ENCODE measurements around the gene NECAB3.
"Not testable (repeated sequence)": the region's sequence is repeated elsewhere in the genome, so short reads cannot be mapped to it uniquely, and the experiment has no call there.

Gene NECAB3, protein sequence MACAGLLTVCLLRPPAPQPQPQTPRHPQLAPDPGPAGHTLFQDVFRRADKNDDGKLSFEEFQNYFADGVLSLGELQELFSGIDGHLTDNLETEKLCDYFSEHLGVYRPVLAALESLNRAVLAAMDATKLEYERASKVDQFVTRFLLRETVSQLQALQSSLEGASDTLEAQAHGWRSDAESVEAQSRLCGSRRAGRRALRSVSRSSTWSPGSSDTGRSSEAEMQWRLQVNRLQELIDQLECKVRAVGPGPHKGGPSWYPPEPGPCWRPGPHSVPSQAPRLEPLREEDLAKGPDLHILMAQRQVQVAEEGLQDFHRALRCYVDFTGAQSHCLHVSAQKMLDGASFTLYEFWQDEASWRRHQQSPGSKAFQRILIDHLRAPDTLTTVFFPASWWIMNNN

DNA sequence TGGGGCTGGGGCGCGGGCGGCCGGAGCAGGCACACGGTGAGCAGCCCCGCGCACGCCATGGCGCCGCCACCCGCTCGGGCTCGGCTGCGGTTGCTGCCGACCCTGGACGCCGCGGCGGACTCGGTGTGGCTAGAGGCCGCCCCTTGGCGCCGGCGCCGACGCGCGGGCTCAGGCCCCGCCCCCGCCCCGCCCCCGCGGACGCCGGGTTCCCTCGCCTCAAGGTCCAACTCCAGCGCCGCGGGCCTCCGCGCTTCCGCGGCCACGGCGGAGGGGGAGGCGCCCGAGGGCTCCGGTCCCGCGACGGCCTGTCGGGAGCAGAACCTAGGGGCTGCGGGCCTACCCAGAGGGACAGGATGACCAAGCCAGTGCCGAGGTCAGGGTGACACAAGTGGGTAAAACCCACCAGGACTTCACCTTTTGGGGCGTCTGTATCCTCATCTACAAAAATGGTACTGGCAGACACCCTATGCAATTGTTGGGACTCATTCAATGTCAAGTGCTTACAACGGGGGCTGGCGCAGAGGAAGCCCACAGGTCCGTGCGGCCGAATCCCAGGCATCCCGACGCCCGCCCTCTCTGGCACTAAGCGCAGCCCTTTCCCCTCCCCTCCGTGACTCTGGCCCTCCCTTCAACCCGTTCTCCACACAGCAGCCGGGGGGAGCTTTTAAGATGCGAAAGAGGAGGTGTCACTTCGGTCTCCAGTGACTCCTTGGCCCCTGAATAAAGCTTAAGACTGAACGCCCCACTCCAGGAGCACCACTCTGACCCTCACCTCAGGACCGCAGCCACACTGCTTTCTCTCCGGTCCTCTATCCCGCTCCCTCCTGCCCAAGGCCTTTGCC lies at the start of gene NECAB3:
Gene NECAB3, minus strand, starts transcription at position 135 of the 842 bp plus-strand sequence. Its CDS starts 76 bp downstream, at position 59.
- DNase-seq (ENCODE audit: low spot score) = peak; percentile 96
- FAIRE-seq = peak; percentile 23

GRCh38 chr20:33721391-33722140 lies 47.3 kb upstream of the NECAB3 start:
- no peak for DNase-seq (ENCODE audit: low spot score)
- FAIRE-seq = no peak

DNA sequence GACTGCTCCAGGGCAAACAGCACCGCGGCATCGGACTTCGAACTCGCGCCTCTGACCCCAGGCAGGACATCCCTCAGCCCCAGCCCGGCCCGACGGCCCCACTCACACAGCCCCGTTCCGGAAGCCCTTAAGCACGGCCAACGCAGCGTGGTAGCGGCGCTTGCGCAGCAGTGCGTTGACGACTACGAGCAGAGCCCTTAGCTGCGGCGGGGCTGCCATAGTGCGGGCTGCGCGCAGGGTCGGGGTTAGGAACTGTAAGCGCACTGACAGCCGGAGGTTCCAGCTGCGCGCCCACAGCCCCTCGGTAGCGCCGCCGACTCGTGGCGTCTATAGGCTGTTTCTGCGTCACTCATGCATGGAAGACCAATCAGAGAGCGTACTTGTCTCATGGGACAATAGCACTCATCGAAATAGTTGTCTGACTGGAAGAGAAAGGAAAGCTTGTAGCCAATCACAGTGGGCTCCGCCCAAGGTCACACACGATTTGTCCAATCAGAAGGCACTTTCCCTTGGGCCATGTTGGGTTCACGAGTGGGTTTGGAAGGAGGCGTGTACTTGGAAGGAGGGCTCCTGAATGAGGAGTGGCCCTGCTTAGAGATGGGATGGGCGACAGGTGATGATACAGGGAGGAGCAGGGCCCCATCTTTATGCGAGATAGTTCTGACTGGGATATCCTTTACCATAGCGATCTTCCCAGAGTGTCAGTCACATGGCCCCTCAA lies 45.9 kb upstream of the NECAB3 start, which contains the start of gene PXMP4:
Gene PXMP4, minus strand, starts transcription at position 322 of the 721 bp plus-strand sequence. Its CDS starts 103 bp downstream, at position 219.
- FAIRE-seq (peak; percentile 74), DNase-seq (ENCODE audit: low spot score) (peak; percentile 95)

DNA sequence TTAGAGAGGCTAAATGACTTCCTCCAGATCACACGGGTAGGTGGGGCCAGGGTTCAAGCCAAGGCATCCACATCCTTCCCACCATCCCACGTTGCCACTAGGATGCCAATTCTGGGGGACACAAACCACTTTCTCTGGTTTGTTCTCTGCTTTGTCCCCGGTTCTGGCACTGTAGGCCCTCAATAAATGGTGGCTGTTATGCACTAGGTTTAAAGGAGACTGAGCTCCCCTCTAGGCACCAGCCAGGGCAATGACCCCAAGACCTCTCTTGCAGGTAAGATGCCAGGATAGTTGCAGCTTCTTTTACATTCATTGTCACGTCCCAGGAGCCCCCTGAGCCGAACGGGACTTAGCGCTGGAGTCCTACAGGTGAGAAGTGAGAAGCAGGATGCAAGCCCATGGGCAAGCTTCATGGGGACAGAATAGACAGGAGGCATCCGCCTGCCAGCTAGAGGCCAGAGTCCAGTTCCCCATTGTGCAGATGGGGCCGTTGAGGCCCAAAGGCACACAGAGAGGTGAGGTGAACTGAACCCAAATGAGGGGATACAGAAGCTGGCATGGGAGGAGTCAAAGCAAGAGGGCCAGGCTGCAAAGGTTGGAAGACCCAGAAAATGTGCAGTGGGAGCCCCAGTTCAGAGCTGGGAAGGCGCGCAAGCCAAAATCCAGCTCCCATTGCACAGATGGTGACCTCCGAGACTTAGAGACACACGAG lies 45.2 kb upstream of the NECAB3 start:
- no peak for DNase-seq (ENCODE audit: low spot score)

DNA sequence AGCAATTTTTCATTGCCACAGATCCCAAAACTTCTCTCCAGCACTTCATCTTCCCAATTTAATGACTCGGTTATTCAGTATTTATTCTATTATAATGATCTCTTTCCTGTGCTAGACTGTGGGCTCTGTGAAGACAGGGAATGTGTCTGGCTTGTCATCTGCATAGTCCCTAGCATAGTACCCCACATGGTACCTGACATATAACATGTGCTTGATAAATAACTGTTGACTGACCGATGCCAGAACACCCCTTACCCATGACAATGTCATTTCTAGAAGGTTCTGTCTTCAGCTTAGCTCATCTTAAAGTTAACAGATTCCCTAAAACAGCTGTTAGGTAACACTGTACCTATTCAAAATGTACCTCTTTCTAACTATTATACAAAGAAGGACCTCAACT lies 42.3 kb upstream of the NECAB3 start:
- no peak for DNase-seq (ENCODE audit: low spot score)
- FAIRE-seq = no peak

More for the DNA sequence above, 45.2 kb upstream of the NECAB3 start:
- no peak for FAIRE-seq

GRCh38 chr20:33713865-33714367 lies 39.7 kb upstream of the NECAB3 start:
- no peak for DNase-seq (ENCODE audit: low spot score)

DNA sequence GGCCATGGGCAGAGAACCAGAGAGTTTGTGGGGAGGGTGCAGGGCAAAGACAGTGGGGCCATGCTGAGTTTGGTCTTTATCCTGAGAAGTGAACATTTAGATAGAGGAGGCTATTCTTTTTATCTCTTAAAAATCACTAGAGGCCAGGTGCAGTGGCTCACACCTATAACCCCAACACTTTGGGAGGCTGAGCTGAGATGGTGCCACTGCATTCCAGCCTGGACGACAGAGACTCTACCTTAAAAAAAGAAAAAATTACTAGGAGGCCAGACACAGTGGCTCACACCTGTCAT lies 37.2 kb upstream of the NECAB3 start:
- DNase-seq (ENCODE audit: low spot score) = no peak
- FAIRE-seq = no peak

More at GRCh38 chr20:33713865-33714367, 39.7 kb upstream of the NECAB3 start:
- FAIRE-seq = no peak

DNA sequence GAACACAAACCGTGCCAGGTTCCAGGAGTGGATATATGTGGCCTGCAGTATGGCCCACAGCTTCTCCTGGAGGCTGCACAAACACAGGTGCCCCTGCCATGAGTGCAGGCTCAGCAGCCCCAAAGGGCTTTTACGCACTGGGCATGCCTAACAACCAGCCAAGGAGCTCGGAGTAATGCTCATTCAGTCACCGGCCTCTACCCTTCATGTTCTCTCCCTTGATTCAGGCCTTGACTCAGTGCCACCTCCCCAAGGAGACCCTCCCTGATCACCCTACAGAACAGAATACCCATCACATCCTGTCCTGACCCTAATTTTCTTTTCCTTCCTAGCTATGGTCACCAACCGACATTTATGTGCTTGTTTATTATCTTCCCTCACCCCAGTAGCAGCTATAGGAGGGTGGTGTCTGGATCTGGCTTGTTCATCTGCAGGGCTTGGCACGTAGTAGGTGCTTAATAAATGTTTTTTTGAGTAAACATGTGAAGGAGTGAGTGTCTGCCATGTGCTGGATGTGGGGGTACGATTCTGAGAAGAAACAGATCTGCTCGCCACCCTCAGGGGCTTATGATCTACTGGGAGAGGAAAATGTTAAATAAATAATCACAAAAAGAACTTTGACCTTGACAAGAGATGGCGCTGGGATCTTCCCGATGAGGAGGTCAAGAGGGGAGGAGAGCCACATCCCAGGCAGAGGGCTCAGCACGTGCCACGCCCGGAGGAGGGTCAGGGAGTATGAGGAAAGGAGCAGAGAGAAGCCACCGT lies 36.6 kb upstream of the NECAB3 start:
- DNase-seq (ENCODE audit: low spot score) (no peak), FAIRE-seq (no peak)

- DNase-seq (ENCODE audit: low spot score) (no peak), FAIRE-seq (no peak)
These were observed 35.8 kb upstream of the NECAB3 start for GRCh38 chr20:33709905-33710541.

GRCh38 chr20:33709398-33709797 lies 35.2 kb upstream of the NECAB3 start:
- DNase-seq (ENCODE audit: low spot score) = no peak

DNA sequence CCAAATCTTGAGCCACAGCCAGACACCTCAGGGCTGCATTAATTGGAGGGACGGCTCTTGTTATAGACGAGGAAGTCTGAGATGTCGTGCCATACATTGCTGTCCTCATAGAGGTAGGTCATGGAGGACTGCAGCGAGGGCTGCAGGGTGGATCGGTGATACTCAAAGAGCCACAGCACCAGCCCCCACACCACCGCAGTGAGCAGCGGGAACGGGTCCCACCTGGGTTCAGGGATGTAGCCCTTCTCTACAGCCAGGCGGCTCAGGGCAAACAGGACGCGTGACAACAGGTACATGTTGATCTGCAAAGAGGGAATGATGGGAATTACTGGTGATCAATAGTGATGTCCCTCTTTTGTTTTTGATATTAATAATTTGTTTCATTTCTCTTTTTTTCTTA lies 33.4 kb upstream of the NECAB3 start:
- no peak for FAIRE-seq

More at GRCh38 chr20:33709398-33709797, 35.2 kb upstream of the NECAB3 start:
- FAIRE-seq = no peak

GRCh38 chr20:33704197-33704924 lies 30.1 kb upstream of the NECAB3 start:
- DNase-seq (ENCODE audit: low spot score) (no peak), FAIRE-seq (no peak)

More for the DNA sequence above, 33.4 kb upstream of the NECAB3 start:
- DNase-seq (ENCODE audit: low spot score) = no peak

- FAIRE-seq (no peak), DNase-seq (ENCODE audit: low spot score) (no peak)
These were observed 29.4 kb upstream of the NECAB3 start for GRCh38 chr20:33703498-33704137.

DNA sequence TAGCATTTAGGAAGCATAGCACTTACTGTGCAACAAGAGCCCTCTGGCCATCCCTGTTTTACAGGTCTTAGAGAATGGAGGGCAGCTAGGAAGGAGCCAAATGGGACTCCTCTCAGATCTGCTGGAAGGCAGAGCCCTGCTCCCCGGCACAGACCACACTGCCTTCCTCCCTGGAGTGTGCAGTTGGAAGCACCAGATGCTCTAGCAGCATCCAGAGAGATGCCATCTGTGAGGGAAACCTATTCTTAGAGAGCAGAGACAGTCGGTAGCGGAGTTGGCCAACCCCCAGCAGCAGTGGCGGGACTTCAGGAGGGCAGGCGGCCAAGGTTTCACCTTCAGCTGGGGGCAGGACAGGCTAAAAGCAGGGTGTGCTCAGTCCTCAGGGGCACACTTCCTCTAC lies 28.6 kb upstream of the NECAB3 start:
- FAIRE-seq (no peak), DNase-seq (ENCODE audit: low spot score) (no peak)

DNA sequence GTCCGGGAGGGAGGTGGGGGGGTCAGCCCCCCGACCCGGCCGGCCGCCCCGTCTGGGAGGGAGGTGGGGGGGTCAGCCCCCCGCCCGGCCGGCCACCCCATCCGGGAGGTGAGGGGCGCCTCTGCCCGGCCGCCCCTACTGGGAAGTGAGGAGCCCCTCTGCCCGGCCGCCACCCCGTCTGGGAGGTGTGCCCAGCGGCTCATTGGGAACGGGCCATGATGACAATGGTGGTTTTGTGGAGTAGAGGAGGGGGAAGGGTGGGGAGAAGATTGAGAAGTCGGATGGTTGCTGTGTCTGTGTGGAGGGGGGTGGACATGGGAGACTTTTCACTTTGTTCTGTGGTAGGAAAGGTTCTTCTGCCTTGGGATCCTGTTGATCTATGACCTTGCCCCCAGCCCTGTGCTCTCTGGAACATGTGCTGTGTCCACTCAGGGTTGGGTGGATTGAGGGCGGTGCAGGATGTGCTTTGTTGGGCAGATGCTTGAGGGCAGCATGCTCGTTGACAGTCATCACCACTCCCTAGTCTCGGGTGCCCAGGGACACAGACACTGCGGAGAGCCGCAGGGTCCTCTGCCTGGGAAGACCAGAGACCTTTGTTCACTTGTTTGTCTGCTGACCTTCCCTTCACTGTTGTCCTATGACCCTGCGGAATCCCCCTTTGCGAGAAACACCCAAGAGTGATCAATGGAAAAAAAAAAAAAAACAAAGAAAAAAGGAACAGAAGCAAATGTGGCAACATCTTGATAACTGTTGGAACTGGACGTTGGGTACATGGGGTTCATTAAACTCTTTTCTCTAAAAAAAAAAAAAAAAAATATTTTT lies 27.6 kb upstream of the NECAB3 start:
- DNase-seq (ENCODE audit: low spot score) (no peak), FAIRE-seq (no peak)

GRCh38 chr20:33700696-33701441 lies 26.6 kb upstream of the NECAB3 start:
- not testable (repeated sequence) for FAIRE-seq; DNase-seq (ENCODE audit: low spot score)

Measured in urothelium cell line (cell line).